Stomach (tissue), 4 donors: Measurements from ENCODE around the gene MYBPC3.

Experiments used
- EP300 ChIP-seq: sonication (generic); formaldehyde crosslinking; IDR thresholded peaks from one replicate; pipeline ENCODE4 v1.6.1; 2017; ENCODE audit warnings: antibody characterized with exemption
- POLR2A ChIP-seq, 4 donors: fragments of 450-650 bp; IDR thresholded peaks; one replicate each; pipeline ENCODE4 v1.6.1; 2016; ENCODE audit warnings: antibody characterized with exemption in 4 of 4, control low read depth in 2 of 4, mild to moderate bottlenecking in 1 of 4, moderate library complexity in 1 of 4
- POLR2AphosphoS5 ChIP-seq, 3 donors: sonication (generic); formaldehyde crosslinking; IDR thresholded peaks; one replicate each; pipeline ENCODE4 v1.6.1; 2016; ENCODE audit warnings: antibody characterized with exemption in 3 of 3
- TF ChIP-seq, protein P1 (sequence below), 7 experiments: fragments of 450-650 bp in 4 of 7; fragments of 200-600 bp in 3 of 7; sonication (generic) in 3 of 7; IDR thresholded peaks; one replicate each; pipeline ENCODE4 v1.5.1; 2016 to 2019; ENCODE audit warnings: antibody characterized with exemption in 7 of 7, control low read depth in 2 of 7, mild to moderate bottlenecking in 1 of 7

DNA sequence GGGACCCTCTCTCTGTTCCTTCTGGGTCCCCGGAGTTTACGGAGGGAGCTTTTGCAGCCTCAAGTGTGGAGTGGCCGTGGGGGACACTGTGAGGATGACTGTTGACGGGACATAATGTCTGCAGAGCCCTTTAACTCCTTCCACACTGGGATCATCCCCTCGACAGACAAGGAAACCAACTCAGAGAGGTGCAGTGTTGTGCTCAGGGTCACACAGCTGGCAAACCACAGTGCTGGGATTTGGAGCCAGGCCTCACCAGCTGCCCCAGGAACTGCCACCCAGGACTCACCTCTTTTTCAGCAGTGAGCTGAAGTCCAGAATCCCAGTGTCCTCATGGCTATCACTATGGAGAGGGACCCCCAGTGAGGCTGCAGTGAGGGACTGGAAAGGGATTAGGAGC lies 5.4 kb downstream of the MYBPC3 start:
- TF ChIP-seq, protein P1, sequence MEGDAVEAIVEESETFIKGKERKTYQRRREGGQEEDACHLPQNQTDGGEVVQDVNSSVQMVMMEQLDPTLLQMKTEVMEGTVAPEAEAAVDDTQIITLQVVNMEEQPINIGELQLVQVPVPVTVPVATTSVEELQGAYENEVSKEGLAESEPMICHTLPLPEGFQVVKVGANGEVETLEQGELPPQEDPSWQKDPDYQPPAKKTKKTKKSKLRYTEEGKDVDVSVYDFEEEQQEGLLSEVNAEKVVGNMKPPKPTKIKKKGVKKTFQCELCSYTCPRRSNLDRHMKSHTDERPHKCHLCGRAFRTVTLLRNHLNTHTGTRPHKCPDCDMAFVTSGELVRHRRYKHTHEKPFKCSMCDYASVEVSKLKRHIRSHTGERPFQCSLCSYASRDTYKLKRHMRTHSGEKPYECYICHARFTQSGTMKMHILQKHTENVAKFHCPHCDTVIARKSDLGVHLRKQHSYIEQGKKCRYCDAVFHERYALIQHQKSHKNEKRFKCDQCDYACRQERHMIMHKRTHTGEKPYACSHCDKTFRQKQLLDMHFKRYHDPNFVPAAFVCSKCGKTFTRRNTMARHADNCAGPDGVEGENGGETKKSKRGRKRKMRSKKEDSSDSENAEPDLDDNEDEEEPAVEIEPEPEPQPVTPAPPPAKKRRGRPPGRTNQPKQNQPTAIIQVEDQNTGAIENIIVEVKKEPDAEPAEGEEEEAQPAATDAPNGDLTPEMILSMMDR (IDR thresholded peaks at IDR 0.05) = no peak
- TF ChIP-seq POLR2A (IDR thresholded peaks at IDR 0.05) (no peak), POLR2AphosphoS5 (IDR thresholded peaks at IDR 0.05) (no peak), EP300 (no peak)
